H1 (cell line): Measurements from ENCODE around the gene SCCPDH. TPM values are rescaled to one million over a fixed set of nuclear protein-coding genes. Genes with fewer than 3 reads are reported as not detected.

Experiments
- CTCF ChIA-PET: fragments of 300-600 bp; sonication (Branson Sonifier 250); formaldehyde crosslinking; loops from one replicate; lab custom pipeline; 2021; ENCODE audit not compliant: partially characterized antibody; lab: Charles Lee
- POLR2A ChIA-PET: fragments of 300-600 bp; sonication (Branson Sonifier 250); formaldehyde crosslinking; loops from one replicate; lab custom pipeline; 2021; ENCODE audit warnings: inconsistent platforms; ENCODE audit not compliant: partially characterized antibody; lab: Charles Lee
- DNase-seq, 2 experiments: peaks; one replicate each; pipeline versions ENCODE4 v3.0.0 to v3.0.0-alpha.2; 2010 to 2022; ENCODE audit warnings: low spot score in 2 of 2, low read depth in 1 of 2, mixed read lengths in 1 of 2
- FAIRE-seq: peaks from 2 replicates; lab custom pipeline; 2011; peaks lifted over from hg19 to GRCh38; lab: Jason Lieb, UNC
- H2AFZ ChIP-seq: 2 replicates; pipeline ENCODE4 v1.8.1; 2012; ENCODE audit warnings: low read length, inconsistent platforms
- H2AK5ac ChIP-seq: 2 replicates; pipeline ENCODE4 v1.6.1; 2013; ENCODE audit warnings: low read depth, low read length
- H2BK120ac ChIP-seq: replicated peaks from 2 replicates; pipeline ENCODE3; 2013; ENCODE audit warnings: low read depth, low read length, inconsistent platforms
- H2BK12ac ChIP-seq: 2 replicates; pipeline ENCODE4 v1.6.1; 2013; ENCODE audit warnings: low read depth, low read length
- H2BK15ac ChIP-seq: 2 replicates; pipeline ENCODE4 v1.6.1; 2013; ENCODE audit warnings: low read length
- H2BK20ac ChIP-seq: 2 replicates; pipeline ENCODE4 v1.6.1; 2013; ENCODE audit warnings: low read length
- H2BK5ac ChIP-seq: 2 replicates; pipeline ENCODE4 v1.6.1; 2013; ENCODE audit warnings: low read depth, low read length
- H3K14ac ChIP-seq: 2 replicates; pipeline ENCODE4 v1.6.1; 2013; ENCODE audit warnings: inconsistent platforms; ENCODE audit not compliant: insufficient read length
- H3K18ac ChIP-seq: 2 replicates; pipeline ENCODE4 v1.6.1; 2013; ENCODE audit warnings: low read length; ENCODE audit errors: extremely low read depth
- H3K23ac ChIP-seq: 2 replicates; pipeline ENCODE4 v1.6.1; 2013; ENCODE audit warnings: inconsistent platforms; ENCODE audit not compliant: insufficient read length
- H3K23me2 ChIP-seq: 2 replicates; pipeline ENCODE4 v1.6.1; 2013; ENCODE audit warnings: low read depth, low read length
- H3K27ac ChIP-seq: 2 replicates; pipeline ENCODE4 v1.6.1; 2011; ENCODE audit warnings: low read depth, low read length, inconsistent platforms
- H3K27me3 ChIP-seq, 4 experiments: replicated peaks in 1 of 4; 1 replicate in 1 of 4; 2 replicates in 3 of 4; pipeline versions ENCODE4 v1.6.1 to v1.8.1; 2011 to 2013; ENCODE audit warnings: low read length in 3 of 4, mild to moderate bottlenecking in 3 of 4, inconsistent platforms in 2 of 4, mixed read lengths in 2 of 4, moderate library complexity in 1 of 4; ENCODE audit not compliant: control insufficient read depth in 3 of 4, insufficient read depth in 3 of 4; ENCODE audit errors: extremely low read depth in 1 of 4
- H3K36me3 ChIP-seq, 4 experiments: 2 replicates each; pipeline versions ENCODE4 v1.6.1 to v1.8.1; 2011 to 2013; ENCODE audit warnings: mild to moderate bottlenecking in 4 of 4, low read length in 3 of 4, moderate library complexity in 2 of 4, control low read depth in 1 of 4, inconsistent platforms in 1 of 4; ENCODE audit not compliant: insufficient read depth in 4 of 4, control insufficient read depth in 2 of 4
- H3K4ac ChIP-seq: replicated peaks from 2 replicates; pipeline ENCODE3; 2013; ENCODE audit warnings: low read length, low read depth, mixed read lengths, inconsistent platforms; ENCODE audit not compliant: insufficient read length
- H3K4me1 ChIP-seq, 4 experiments: replicated peaks in 1 of 4; 1 replicate in 1 of 4; 2 replicates in 3 of 4; pipeline versions ENCODE4 v1.6.1 to v1.8.1; 2011 to 2013; ENCODE audit warnings: low read length in 3 of 4, inconsistent platforms in 2 of 4, mixed read lengths in 1 of 4; ENCODE audit not compliant: insufficient read depth in 4 of 4, control insufficient read depth in 3 of 4
- H3K4me2 ChIP-seq, 2 experiments: 2 replicates each; pipeline versions ENCODE4 v1.6.1 to v1.8.1; 2011 to 2013; ENCODE audit warnings: low read depth in 2 of 2, low read length in 2 of 2, control low read depth in 1 of 2, inconsistent platforms in 1 of 2, mild to moderate bottlenecking in 1 of 2; ENCODE audit not compliant: insufficient read depth in 1 of 2
- H3K4me3 ChIP-seq, 4 experiments: fragments of 200-600, 300-600 bp in 1 of 4; sonication (generic), shearing (Covaris generic), sonication (Bioruptor Twin) in 1 of 4; 2 replicates each; pipeline versions ENCODE4 v1.5.1 to v1.8.1; 2011 to 2016; ENCODE audit warnings: low read length in 4 of 4, low read depth in 3 of 4, control low read depth in 2 of 4, inconsistent platforms in 2 of 4, mild to moderate bottlenecking in 2 of 4, mixed read lengths in 1 of 4, moderate library complexity in 1 of 4; ENCODE audit not compliant: insufficient read depth in 2 of 4; ENCODE audit errors: extremely low read depth in 1 of 4
- H3K56ac ChIP-seq: replicated peaks from 2 replicates; pipeline ENCODE3; 2013; ENCODE audit warnings: low read depth, mild to moderate bottlenecking, mixed read lengths, low read length, inconsistent platforms; ENCODE audit not compliant: insufficient read length
- H3K79me1 ChIP-seq: 2 replicates; pipeline ENCODE4 v1.6.1; 2013; ENCODE audit warnings: low read depth, low read length, control low read depth
- H3K79me2 ChIP-seq, 2 experiments: 2 replicates each; pipeline versions ENCODE4 v1.6.1 to v1.8.1; 2012 to 2013; ENCODE audit warnings: low read length in 2 of 2, mild to moderate bottlenecking in 2 of 2, inconsistent platforms in 1 of 2; ENCODE audit not compliant: insufficient read depth in 2 of 2, control insufficient read depth in 1 of 2
- H3K9ac ChIP-seq, 4 experiments: replicated peaks in 1 of 4; 1 replicate in 1 of 4; 2 replicates in 3 of 4; pipeline versions ENCODE4 v1.6.1 to v1.8.1; 2011 to 2013; ENCODE audit warnings: low read depth in 3 of 4, low read length in 3 of 4, control low read depth in 2 of 4, mild to moderate bottlenecking in 2 of 4, moderate library complexity in 2 of 4, inconsistent platforms in 1 of 4; ENCODE audit errors: extremely low read depth in 1 of 4
- H3K9me3 ChIP-seq, 2 experiments: 2 replicates each; pipeline versions ENCODE4 v1.6.1 to v1.8.1; 2012 to 2013; ENCODE audit warnings: mild to moderate bottlenecking in 2 of 2, moderate library complexity in 2 of 2, control low read depth in 1 of 2, inconsistent platforms in 1 of 2, low read depth in 1 of 2, low read length in 1 of 2, mixed read lengths in 1 of 2; ENCODE audit not compliant: insufficient read depth in 2 of 2
- H4K20me1 ChIP-seq, 2 experiments: replicated peaks in 1 of 2; 2 replicates each; pipeline versions ENCODE3 to v1.8.1; 2011 to 2013; ENCODE audit warnings: inconsistent platforms in 2 of 2, low read length in 2 of 2, mild to moderate bottlenecking in 1 of 2; ENCODE audit not compliant: insufficient read depth in 2 of 2, control insufficient read depth in 1 of 2
- H4K5ac ChIP-seq: 2 replicates; pipeline ENCODE4 v1.6.1; 2013; ENCODE audit warnings: low read length, low read depth, mixed read lengths, inconsistent platforms; ENCODE audit not compliant: insufficient read length
- H4K8ac ChIP-seq: 2 replicates; pipeline ENCODE4 v1.8.0; 2013; ENCODE audit warnings: mild to moderate bottlenecking, moderate library complexity, low read length, inconsistent platforms; ENCODE audit not compliant: insufficient read depth; ENCODE audit errors: extremely low read depth
- H4K91ac ChIP-seq: replicated peaks from 2 replicates; pipeline ENCODE3; 2013; ENCODE audit warnings: low read length, mixed read lengths, inconsistent platforms; ENCODE audit not compliant: insufficient read length
- BACH1 ChIP-seq: IDR thresholded peaks from 2 replicates; pipeline ENCODE4 v1.6.1; 2012; ENCODE audit warnings: low read length, improper control_type of control experiment
- BCL11A ChIP-seq, 2 experiments: IDR thresholded peaks; one replicate each; pipeline ENCODE4 v1.6.1; 2011; ENCODE audit warnings: low read depth in 2 of 2, low read length in 2 of 2, mild to moderate bottlenecking in 2 of 2
- CBX5 ChIP-seq: fragments of 300-800, 300-1000 bp; sonication (generic); IDR thresholded peaks from 2 replicates; pipeline ENCODE4 v1.7.1; 2016; ENCODE audit warnings: antibody characterized with exemption, low read length, low read depth
- CREB1 ChIP-seq: IDR thresholded peaks from 2 replicates; pipeline ENCODE4 v1.6.1; 2012; ENCODE audit warnings: inconsistent platforms
- EGR1 ChIP-seq: IDR thresholded peaks from 2 replicates; pipeline ENCODE4 v1.6.1; 2011; ENCODE audit warnings: low read depth, low read length, borderline replicate concordance
- EZH2 ChIP-seq: fragments of 200-600 bp; sonication (generic); IDR thresholded peaks from 2 replicates; pipeline ENCODE4 v1.7.1; 2012; ENCODE audit warnings: low read depth, mild to moderate bottlenecking, moderate library complexity, low read length, inconsistent platforms; ENCODE audit not compliant: severe bottlenecking
- JUN ChIP-seq: IDR thresholded peaks from 2 replicates; pipeline ENCODE4 v1.6.1; 2011; ENCODE audit warnings: low read depth, mild to moderate bottlenecking, improper control_type of control experiment, low read length
- JUND ChIP-seq: IDR thresholded peaks from 2 replicates; pipeline ENCODE4 v1.6.1; 2011; ENCODE audit warnings: mild to moderate bottlenecking, improper control_type of control experiment, low read length
- KDM4A ChIP-seq: IDR thresholded peaks from one replicate; pipeline ENCODE4 v1.7.1; 2012; ENCODE audit warnings: low read depth, mild to moderate bottlenecking, moderate library complexity, low read length, inconsistent platforms; ENCODE audit not compliant: severe bottlenecking
- POLR2A ChIP-seq, 2 experiments: IDR thresholded peaks; 1 replicate in 1 of 2; 2 replicates in 1 of 2; pipeline ENCODE4 v1.6.1; 2011; ENCODE audit warnings: low read depth in 2 of 2, low read length in 2 of 2, mild to moderate bottlenecking in 2 of 2; ENCODE audit errors: control extremely low read depth in 1 of 2
- RFX5 ChIP-seq: IDR thresholded peaks from 2 replicates; pipeline ENCODE4 v1.6.1; 2011; ENCODE audit warnings: low read depth, low read length, improper control_type of control experiment, borderline replicate concordance
- RXRA ChIP-seq: IDR thresholded peaks from 2 replicates; pipeline ENCODE4 v1.6.1; 2011; ENCODE audit warnings: low read depth, mild to moderate bottlenecking, low read length, moderate library complexity; ENCODE audit not compliant: insufficient read depth
- WGBS, 2 experiments: shearing (Covaris generic) in 1 of 2; methylation state at CpG; one replicate each; pipeline versions ENCODE4 v1.1.6 to v1.1.7; 2013 to 2015; ENCODE audit warnings: low lambda C conversion rate in 2 of 2, mixed read lengths in 2 of 2, inconsistent platforms in 1 of 2, low coverage in 1 of 2, missing lambda C conversion rate in 1 of 2; ENCODE audit not compliant: insufficient replicate concordance in 2 of 2, insufficient coverage in 1 of 2, insufficient read length in 1 of 2; ENCODE audit errors: extremely low coverage in 1 of 2, missing lambda C conversion rate in 1 of 2; 5-methylcytosine and 5-hydroxymethylcytosine counted together
- polyA plus RNA-seq, 7 experiments: library from polyadenylated mRNA; depleted of rRNA in 3 of 7; stranded (reverse) in 5 of 7; unstranded in 2 of 7; fragments of >200 nt in 5 of 7; fragments of 200-250 nt in 2 of 7; gene quantifications; 1 replicate in 5 of 7; 2 replicates in 1 of 7; 4 replicates in 1 of 7; pipeline versions ENCODE4 v1.2.1 to v1.2.3, GENCODE V29; 2011 to 2013; ENCODE audit warnings: missing spikeins in 2 of 7, mixed read lengths in 2 of 7
- total RNA-seq: library from RNA; stranded (reverse); fragmentation: NEBNext Ultra II Directional; extraction: Animal tissue kit (Norgen Biotek cat#: 25700); gene quantifications from 2 replicates; pipeline ENCODE4 v1.2.1, GENCODE V29; 2021

SCCPDH gene
- total and polyA plus RNA-seq, 2 of the 8 experiments (the other 6 are each of a cell fraction or from before 2014, with no cell fraction given): 9.5 to 17.0 TPM

DNA sequence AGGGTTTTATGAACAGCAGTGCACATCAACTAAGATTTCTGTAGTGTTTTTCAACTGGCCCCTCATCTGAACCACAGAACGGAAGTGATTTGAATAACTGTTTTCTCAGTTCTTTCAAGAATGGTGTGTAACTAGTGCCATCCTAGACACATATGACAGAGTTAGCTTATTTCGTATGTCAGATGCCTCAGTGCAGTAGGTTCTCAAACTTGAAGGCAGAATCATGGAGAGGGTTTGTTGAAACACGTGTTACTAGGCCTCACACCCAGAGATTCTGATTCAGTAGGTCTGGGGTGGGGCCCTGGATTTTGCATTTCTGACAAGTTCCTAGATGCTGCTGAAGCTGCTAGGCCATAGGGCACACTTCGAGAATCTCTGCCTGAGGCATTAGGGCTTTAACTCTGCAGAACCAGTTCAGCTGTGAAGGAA lies 49.0 kb downstream of the SCCPDH start:
- no peaks in the 10 kb centered on the region for H3K79me2 ChIP-seq
- no peak overlapping the region for H3K4ac ChIP-seq
- no peak overlapping the region for H2BK20ac ChIP-seq
- H2BK5ac ChIP-seq: no peak overlapping the region
- H4K8ac ChIP-seq: no peak overlapping the region
- H2BK120ac ChIP-seq: no peak overlapping the region
- no peak overlapping the region for H3K56ac ChIP-seq
- no peak overlapping the region for H2BK12ac ChIP-seq
- FAIRE-seq (no peak), DNase-seq (no peak)
- H4K91ac ChIP-seq: no peak overlapping the region
- peaks cover 0 to 7% (median 5%) of the 10 kb centered on the region in 4 experiments; a peak in 6 of 7 replicates for H3K4me1 ChIP-seq
- H3K36me3 ChIP-seq: no peaks in the 10 kb centered on the region
- WGBS, 2 experiments: 86% methylated on average over 4 of the region's 4 CpGs; no CpG with 5 or more reads in 1 of the 2 experiments
- no peak overlapping the region for H3K14ac ChIP-seq
- H2AFZ ChIP-seq: no peak overlapping the region
- H3K18ac ChIP-seq: no peak overlapping the region
- H3K79me1 ChIP-seq: no peaks in the 10 kb centered on the region
- no peak overlapping the region for H4K5ac ChIP-seq
- POLR2A ChIA-PET: interaction anchor here (0.6 kb wide), 1 partner anchor 95 kb away, joined by 5 read pairs; no protein-coding TSS in a partner anchor
- CTCF ChIA-PET: interaction anchor here (0.9 kb wide), 1 partner anchor 78 kb away, joined by 4 read pairs; no protein-coding TSS in a partner anchor
- no peak overlapping the region for H3K4me2 ChIP-seq
- TF ChIP-seq JUND (no peak), CREB1 (no peak), CBX5 (no peak), EGR1 (no peak), BCL11A (IDR thresholded peaks at IDR 0.05; ENCODE audit: low read depth in 2 of 2, low read length in 2 of 2) (no peak), RXRA (no peak), KDM4A (no peak), POLR2A (IDR thresholded peaks at IDR 0.05; ENCODE audit: control extremely low read depth in 1 of 2, low read depth in 2 of 2, low read length in 2 of 2) (no peak), BACH1 (no peak), JUN (no peak), RFX5 (no peak), EZH2 (no peak)
- no peak overlapping the region for H2BK15ac ChIP-seq
- H3K27me3 ChIP-seq: no peaks in the 10 kb centered on the region
- H4K20me1 ChIP-seq: no peaks in the 10 kb centered on the region
- H3K4me3 ChIP-seq: no peak overlapping the region
- no peaks in the 10 kb centered on the region for H3K9me3 ChIP-seq
- H3K9ac ChIP-seq: no peak overlapping the region
- no peak overlapping the region for H3K27ac ChIP-seq
- H2AK5ac ChIP-seq: no peak overlapping the region
- H3K23ac ChIP-seq: no peak overlapping the region
- no peaks in the 10 kb centered on the region for H3K23me2 ChIP-seq
